ENCODE data around the gene BANP. TPM values are rescaled to one million over a fixed set of nuclear protein-coding genes. Genes with fewer than 3 reads are reported as not detected.

BANP gene
- total and polyA plus RNA-seq, 2 of the 8 experiments (the other 6 are each of a cell fraction or from before 2014, with no cell fraction given), result 25.8 to 39.8 TPM

GRCh38 chr16:88108762-88109161 is 157.5 kb downstream of the BANP start:
- Histone ChIP-seq H3K4me2 (ENCODE audit: insufficient read depth in 1 of 2, low read depth in 2 of 2, low read length in 2 of 2) (no peak overlapping the region), H3K27me3 (replicated peaks in 1 of 4; ENCODE audit: control insufficient read depth in 3 of 4, extremely low read depth in 1 of 4, insufficient read depth in 3 of 4, low read length in 3 of 4) (no peaks in the 10 kb centered on the region), H3K23ac (ENCODE audit: insufficient read length) (no peak overlapping the region), H4K5ac (ENCODE audit: insufficient read length, low read depth, low read length) (no peak overlapping the region), H2BK120ac (replicated peaks; ENCODE audit: low read depth, low read length) (no peak overlapping the region), H2BK15ac (ENCODE audit: low read length) (no peak overlapping the region), H4K91ac (replicated peaks; ENCODE audit: insufficient read length, low read length) (no peak overlapping the region), H3K9me3 (ENCODE audit: insufficient read depth in 2 of 2, low read depth in 1 of 2, low read length in 1 of 2) (no peaks in the 10 kb centered on the region; a peak in 1 of 4 replicates), H3K18ac (ENCODE audit: extremely low read depth, low read length) (no peak overlapping the region), H2AK5ac (ENCODE audit: low read depth, low read length) (no peak overlapping the region), H3K4me1 (replicated peaks in 1 of 4; ENCODE audit: control insufficient read depth in 3 of 4, insufficient read depth in 4 of 4, low read length in 3 of 4) (no peaks in the 10 kb centered on the region), H3K14ac (ENCODE audit: insufficient read length) (no peak overlapping the region), H2BK12ac (ENCODE audit: low read depth, low read length) (no peak overlapping the region), H3K23me2 (ENCODE audit: low read depth, low read length) (no peaks in the 10 kb centered on the region), H2BK20ac (ENCODE audit: low read length) (no peak overlapping the region), H3K56ac (replicated peaks; ENCODE audit: insufficient read length, low read depth, low read length) (no peak overlapping the region), H2AFZ (ENCODE audit: low read length) (no peak overlapping the region), H3K79me2 (ENCODE audit: control insufficient read depth in 1 of 2, insufficient read depth in 2 of 2, low read length in 2 of 2) (no peaks in the 10 kb centered on the region), H3K4ac (replicated peaks; ENCODE audit: insufficient read length, low read depth, low read length) (no peak overlapping the region), H3K36me3 (ENCODE audit: control insufficient read depth in 2 of 4, insufficient read depth in 4 of 4, low read length in 3 of 4) (no peaks in the 10 kb centered on the region), H3K27ac (ENCODE audit: low read depth, low read length) (no peak overlapping the region), H2BK5ac (ENCODE audit: low read depth, low read length) (no peak overlapping the region), H4K20me1 (replicated peaks in 1 of 2; ENCODE audit: control insufficient read depth in 1 of 2, insufficient read depth in 2 of 2, low read length in 2 of 2) (no peaks in the 10 kb centered on the region), H4K8ac (ENCODE audit: extremely low read depth, insufficient read depth, low read length) (no peak overlapping the region), H3K9ac (replicated peaks in 1 of 4; ENCODE audit: extremely low read depth in 1 of 4, low read depth in 3 of 4, low read length in 3 of 4) (no peak overlapping the region), H3K4me3 (ENCODE audit: extremely low read depth in 1 of 4, insufficient read depth in 2 of 4, low read depth in 3 of 4, low read length in 4 of 4) (no peak overlapping the region), H3K79me1 (ENCODE audit: low read depth, low read length) (no peaks in the 10 kb centered on the region)
- WGBS, 2 experiments (ENCODE audit: extremely low coverage in 1 of 2, insufficient coverage in 1 of 2, insufficient read length in 1 of 2, insufficient replicate concordance in 2 of 2, low coverage in 1 of 2, low lambda C conversion rate in 2 of 2, missing lambda C conversion rate in 1 of 2), result 94% methylated on average over 12 of the region's 12 CpGs; no CpG with 5 or more reads in 1 of the 2 experiments
- no peak for DNase-seq (ENCODE audit: low read depth in 1 of 2, low spot score in 2 of 2)
- ChIA-PET CTCF (ENCODE audit: partially characterized antibody) (no interaction called here), POLR2A (ENCODE audit: partially characterized antibody) (no interaction called here)
- no peak for FAIRE-seq
- TF ChIP-seq EP300 (IDR thresholded peaks at IDR 0.05; ENCODE audit: borderline replicate concordance in 1 of 2, low read depth in 2 of 2, low read length in 2 of 2) (no peak), BACH1 (IDR thresholded peaks at IDR 0.05; ENCODE audit: low read length) (no peak), POLR2A (IDR thresholded peaks at IDR 0.05; ENCODE audit: control extremely low read depth in 1 of 2, low read depth in 2 of 2, low read length in 2 of 2) (no peak), TCF12 (IDR thresholded peaks at IDR 0.05; ENCODE audit: low read depth, low read length) (no peak), CHD2 (IDR thresholded peaks at IDR 0.05; ENCODE audit: low read length) (no peak), CHD1 (IDR thresholded peaks at IDR 0.05; ENCODE audit: low read depth, low read length) (no peak), FOSL1 (IDR thresholded peaks at IDR 0.05; ENCODE audit: insufficient read depth, low read depth, low read length) (no peak), TAF7 (optimal IDR thresholded peaks at IDR 0.05; ENCODE audit: borderline replicate concordance, low read depth, low read length) (no peak), NRF1 (IDR thresholded peaks at IDR 0.05; ENCODE audit: low read depth, low read length) (no peak), ATF2 (IDR thresholded peaks at IDR 0.05; ENCODE audit: low read length) (no peak), CBX8 (IDR thresholded peaks at IDR 0.05; ENCODE audit: borderline replicate concordance, low read depth, low read length) (no peak), GTF2F1 (IDR thresholded peaks at IDR 0.05; ENCODE audit: borderline replicate concordance, low read depth, low read length) (no peak), MAX (IDR thresholded peaks at IDR 0.05) (no peak), ZNF274 (IDR thresholded peaks at IDR 0.05; ENCODE audit: borderline replicate concordance, extremely low read depth, low read length) (no peak)
